ENCODE measurements around the gene CDH23. TPM values are rescaled to one million over a fixed set of nuclear protein-coding genes. Genes with fewer than 3 reads are reported as not detected.

CDH23 gene
- total RNA-seq, 2 donors from 2014 or later: 1.1 to 2.8 TPM

- no peaks in the 10 kb centered on the region for H3K9me3 Mint-ChIP-seq
- H3K4me1 Mint-ChIP-seq (ENCODE audit: low read depth): no peaks in the 10 kb centered on the region
- ATAC-seq (replicated peaks in 1 of 2) (no peak), DNase-seq (no peak)
- no peak overlapping the region for H3K27ac Mint-ChIP-seq
- H3K4me3 Mint-ChIP-seq: no peak overlapping the region
- peaks cover 10% of the 10 kb centered on the region for H3K27me3 Mint-ChIP-seq (ENCODE audit: low read depth)
- H3K36me3 Mint-ChIP-seq (ENCODE audit: insufficient read depth in 2 of 2): no peaks in the 10 kb centered on the region
Measured at GRCh38 chr10:71553432-71553831, 156.7 kb downstream of the CDH23 start.

GRCh38 chr10:71554671-71555070, 158.0 kb downstream of the CDH23 start:
- no peak for DNase-seq
- H3K36me3 Mint-ChIP-seq (ENCODE audit: insufficient read depth in 2 of 2): no peaks in the 10 kb centered on the region
- H3K9me3 Mint-ChIP-seq: no peaks in the 10 kb centered on the region
- H3K4me1 Mint-ChIP-seq (ENCODE audit: low read depth): no peaks in the 10 kb centered on the region
- H3K27me3 Mint-ChIP-seq (ENCODE audit: low read depth): peaks cover 20% of the 10 kb centered on the region
- H3K27ac Mint-ChIP-seq: no peak overlapping the region
- ATAC-seq (replicated peaks in 1 of 2): peak in 1 of 2 donors; percentile 25
- H3K4me3 Mint-ChIP-seq: no peak overlapping the region

- Mint-ChIP-seq H3K27me3 (ENCODE audit: low read depth) (peaks cover 20% of the 10 kb centered on the region), H3K9me3 (no peaks in the 10 kb centered on the region), H3K27ac (no peak overlapping the region), H3K36me3 (ENCODE audit: insufficient read depth in 2 of 2) (no peaks in the 10 kb centered on the region), H3K4me3 (no peak overlapping the region), H3K4me1 (ENCODE audit: low read depth) (no peaks in the 10 kb centered on the region)
- DNase-seq: no peak
- no peak for ATAC-seq (replicated peaks in 1 of 2)
Measured at GRCh38 chr10:71555087-71555723, 158.5 kb downstream of the CDH23 start.

- no peaks in the 10 kb centered on the region for H3K4me1 Mint-ChIP-seq (ENCODE audit: low read depth)
- no peak for DNase-seq
- no peaks in the 10 kb centered on the region for H3K36me3 Mint-ChIP-seq (ENCODE audit: insufficient read depth in 2 of 2)
- H3K4me3 Mint-ChIP-seq: no peak overlapping the region
- no peak for ATAC-seq (replicated peaks in 1 of 2)
- no peak overlapping the region for H3K27ac Mint-ChIP-seq
- H3K9me3 Mint-ChIP-seq: no peaks in the 10 kb centered on the region
- peaks cover 21% of the 10 kb centered on the region for H3K27me3 Mint-ChIP-seq (ENCODE audit: low read depth)
Measured at GRCh38 chr10:71555724-71556119, 159.0 kb downstream of the CDH23 start.

GRCh38 chr10:71558991-71559390, 162.3 kb downstream of the CDH23 start:
- Mint-ChIP-seq H3K9me3 (no peaks in the 10 kb centered on the region), H3K4me3 (no peak overlapping the region), H3K27ac (no peak overlapping the region), H3K27me3 (ENCODE audit: low read depth) (peaks cover 29% of the 10 kb centered on the region), H3K4me1 (ENCODE audit: low read depth) (no peaks in the 10 kb centered on the region), H3K36me3 (ENCODE audit: insufficient read depth in 2 of 2) (no peaks in the 10 kb centered on the region)
- DNase-seq (no peak), ATAC-seq (replicated peaks in 1 of 2) (no peak)

GRCh38 chr10:71561003-71561574, 164.4 kb downstream of the CDH23 start:
- Mint-ChIP-seq H3K36me3 (ENCODE audit: insufficient read depth in 2 of 2) (no peaks in the 10 kb centered on the region), H3K27ac (no peak overlapping the region), H3K4me3 (no peak overlapping the region), H3K9me3 (no peaks in the 10 kb centered on the region), H3K27me3 (ENCODE audit: low read depth) (peaks cover 30% of the 10 kb centered on the region), H3K4me1 (ENCODE audit: low read depth) (no peaks in the 10 kb centered on the region)
- DNase-seq (no peak), ATAC-seq (replicated peaks in 1 of 2) (no peak)

- Mint-ChIP-seq H3K9me3 (no peaks in the 10 kb centered on the region), H3K27me3 (ENCODE audit: low read depth) (peaks cover 29% of the 10 kb centered on the region), H3K36me3 (ENCODE audit: insufficient read depth in 2 of 2) (no peaks in the 10 kb centered on the region), H3K27ac (no peak overlapping the region), H3K4me3 (no peak overlapping the region), H3K4me1 (ENCODE audit: low read depth) (no peaks in the 10 kb centered on the region)
- DNase-seq (no peak), ATAC-seq (replicated peaks in 1 of 2) (no peak)
Measured at GRCh38 chr10:71562181-71562580, 165.5 kb downstream of the CDH23 start.

- no peaks in the 10 kb centered on the region for H3K36me3 Mint-ChIP-seq (ENCODE audit: insufficient read depth in 2 of 2)
- ATAC-seq (replicated peaks in 1 of 2) (no peak), DNase-seq (no peak)
- H3K4me3 Mint-ChIP-seq: no peak overlapping the region
- peaks cover 29% of the 10 kb centered on the region for H3K27me3 Mint-ChIP-seq (ENCODE audit: low read depth)
- no peak overlapping the region for H3K27ac Mint-ChIP-seq
- no peaks in the 10 kb centered on the region for H3K4me1 Mint-ChIP-seq (ENCODE audit: low read depth)
- no peaks in the 10 kb centered on the region for H3K9me3 Mint-ChIP-seq
Measured at GRCh38 chr10:71562904-71563303, 166.2 kb downstream of the CDH23 start.

- Mint-ChIP-seq H3K4me1 (ENCODE audit: low read depth) (no peaks in the 10 kb centered on the region), H3K9me3 (no peaks in the 10 kb centered on the region), H3K27me3 (ENCODE audit: low read depth) (peaks cover 18% of the 10 kb centered on the region), H3K36me3 (ENCODE audit: insufficient read depth in 2 of 2) (no peaks in the 10 kb centered on the region), H3K4me3 (no peak overlapping the region), H3K27ac (no peak overlapping the region)
- ATAC-seq (replicated peaks in 1 of 2) (no peak), DNase-seq (no peak)
Measured at GRCh38 chr10:71564194-71564820, 167.6 kb downstream of the CDH23 start.

GRCh38 chr10:71565284-71566000, 168.7 kb downstream of the CDH23 start:
- no peaks in the 10 kb centered on the region for H3K9me3 Mint-ChIP-seq
- no peaks in the 10 kb centered on the region for H3K4me1 Mint-ChIP-seq (ENCODE audit: low read depth)
- H3K27me3 Mint-ChIP-seq (ENCODE audit: low read depth): peaks cover 15% of the 10 kb centered on the region
- DNase-seq (no peak), ATAC-seq (replicated peaks in 1 of 2) (no peak)
- H3K36me3 Mint-ChIP-seq (ENCODE audit: insufficient read depth in 2 of 2): no peaks in the 10 kb centered on the region
- no peak overlapping the region for H3K27ac Mint-ChIP-seq
- no peak overlapping the region for H3K4me3 Mint-ChIP-seq

- ATAC-seq (replicated peaks in 1 of 2): no peak
- Mint-ChIP-seq H3K36me3 (ENCODE audit: insufficient read depth in 2 of 2) (no peaks in the 10 kb centered on the region), H3K4me3 (no peak overlapping the region), H3K9me3 (no peaks in the 10 kb centered on the region), H3K27me3 (ENCODE audit: low read depth) (peaks cover 7% of the 10 kb centered on the region), H3K4me1 (ENCODE audit: low read depth) (no peaks in the 10 kb centered on the region), H3K27ac (no peak overlapping the region)
- DNase-seq: no peak
Measured at GRCh38 chr10:71567006-71567405, 170.3 kb downstream of the CDH23 start.

- H3K4me3 Mint-ChIP-seq: no peak overlapping the region
- DNase-seq (no peak), ATAC-seq (replicated peaks in 1 of 2) (no peak)
- H3K4me1 Mint-ChIP-seq (ENCODE audit: low read depth): no peaks in the 10 kb centered on the region
- H3K27me3 Mint-ChIP-seq (ENCODE audit: low read depth): peaks cover 7% of the 10 kb centered on the region
- no peaks in the 10 kb centered on the region for H3K9me3 Mint-ChIP-seq
- no peaks in the 10 kb centered on the region for H3K36me3 Mint-ChIP-seq (ENCODE audit: insufficient read depth in 2 of 2)
- H3K27ac Mint-ChIP-seq: no peak overlapping the region
Measured at GRCh38 chr10:71568896-71569492, 172.3 kb downstream of the CDH23 start.

Measured in activated T-cell treated with anti-CD3 and anti-CD28 coated beads, Interleukin-2, amount 50 U/mL, for 72 hours (primary cell).